Measurements from ENCODE around the gene PTPRR. TPM values are rescaled to one million over a fixed set of nuclear protein-coding genes. Genes with fewer than 3 reads are reported as not detected.

Gene PTPRR
- total RNA-seq, 1 experiment from 2014 or later: 0.46 TPM

DNA sequence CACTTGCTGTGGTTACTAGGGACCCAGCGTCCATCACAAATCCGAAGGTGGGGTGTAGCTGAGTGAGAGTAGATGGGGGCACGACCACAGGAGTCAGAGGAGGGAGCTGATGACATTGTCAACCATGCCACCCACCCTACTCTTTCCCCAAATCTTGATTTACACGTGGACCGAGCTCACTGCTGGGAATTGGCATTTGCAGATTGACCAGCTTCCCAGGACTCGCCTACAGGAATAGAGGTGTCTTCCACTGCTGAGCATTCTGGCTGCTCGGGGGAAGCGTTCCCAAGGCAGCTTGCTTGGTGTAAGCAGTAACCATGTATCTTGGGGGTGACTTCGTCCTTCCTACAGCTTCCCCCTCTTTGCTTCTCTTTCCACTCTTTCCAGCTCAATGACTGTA, 353 bp upstream of the PTPRR start:
- peak; percentile 20 for ATAC-seq
- H3K36me3 Mint-ChIP-seq: no peaks in the 10 kb centered on the region
- H3K4me3 Mint-ChIP-seq: peak overlapping the region; percentile 59
- H3K27ac Mint-ChIP-seq: no peak overlapping the region
- no peaks in the 10 kb centered on the region for H3K9me3 Mint-ChIP-seq
- TF ChIP-seq NR2C2 (CRISPR knock-in tag; IDR thresholded peaks at IDR 0.05): no peak
- TF ChIP-seq ZBTB21 (CRISPR knock-in tag; IDR thresholded peaks at IDR 0.05; ENCODE audit: borderline replicate concordance): no peak
- TF ChIP-seq ETV6 (CRISPR knock-in tag; IDR thresholded peaks at IDR 0.05): no peak
- ChIA-PET CTCF (interaction anchor here (0.7 kb wide), 1 partner anchor 94 kb away, joined by 3 read pairs; no protein-coding TSS in a partner anchor), POLR2A (no interaction called here)
- H3K4me1 Mint-ChIP-seq: peaks cover 13% of the 10 kb centered on the region
- DNase-seq (ENCODE audit: low spot score): peak; percentile 14
- H3K27me3 Mint-ChIP-seq (ENCODE audit: low read depth): peaks cover 33% of the 10 kb centered on the region

DNA sequence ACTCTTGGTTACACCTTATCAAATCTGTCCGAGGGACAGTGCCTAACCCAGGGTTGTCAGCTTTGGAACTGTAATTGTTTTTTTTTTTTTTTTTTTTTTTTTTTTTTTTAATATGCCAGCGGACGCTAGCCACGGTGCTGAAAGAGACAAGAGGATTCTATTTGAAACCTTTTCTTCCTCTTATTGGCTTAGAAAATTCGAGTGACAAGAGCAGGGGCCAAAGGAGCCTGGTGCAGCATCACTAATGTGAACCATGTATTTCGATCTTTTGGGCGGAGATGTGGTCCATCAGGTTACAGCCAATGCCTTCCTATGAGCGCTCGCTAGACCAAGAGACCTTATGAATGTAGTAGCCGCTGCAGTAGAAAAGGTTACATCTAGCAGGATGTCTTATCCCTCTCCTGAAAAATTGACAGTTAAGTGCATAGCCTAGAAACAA, 922 bp downstream of the PTPRR start:
- ChIA-PET POLR2A (interaction anchor here (0.6 kb wide), 1 partner anchor 74 kb away, joined by 3 read pairs; no protein-coding TSS in a partner anchor), CTCF (interaction anchor here (0.6 to 0.8 kb wide), 2 partner anchors 186 to 450 kb away, joined by 3 to 5 read pairs; no protein-coding TSS in a partner anchor)
- Mint-ChIP-seq H3K36me3 (no peaks in the 10 kb centered on the region), H3K27me3 (ENCODE audit: low read depth) (peaks cover 37% of the 10 kb centered on the region), H3K27ac (no peak overlapping the region), H3K4me1 (peaks cover 13% of the 10 kb centered on the region), H3K9me3 (no peaks in the 10 kb centered on the region), H3K4me3 (peak overlapping the region; percentile 80)
- DNase-seq (ENCODE audit: low spot score) (peak; percentile 22), ATAC-seq (peak; percentile 66)
- TF ChIP-seq, protein P1, sequence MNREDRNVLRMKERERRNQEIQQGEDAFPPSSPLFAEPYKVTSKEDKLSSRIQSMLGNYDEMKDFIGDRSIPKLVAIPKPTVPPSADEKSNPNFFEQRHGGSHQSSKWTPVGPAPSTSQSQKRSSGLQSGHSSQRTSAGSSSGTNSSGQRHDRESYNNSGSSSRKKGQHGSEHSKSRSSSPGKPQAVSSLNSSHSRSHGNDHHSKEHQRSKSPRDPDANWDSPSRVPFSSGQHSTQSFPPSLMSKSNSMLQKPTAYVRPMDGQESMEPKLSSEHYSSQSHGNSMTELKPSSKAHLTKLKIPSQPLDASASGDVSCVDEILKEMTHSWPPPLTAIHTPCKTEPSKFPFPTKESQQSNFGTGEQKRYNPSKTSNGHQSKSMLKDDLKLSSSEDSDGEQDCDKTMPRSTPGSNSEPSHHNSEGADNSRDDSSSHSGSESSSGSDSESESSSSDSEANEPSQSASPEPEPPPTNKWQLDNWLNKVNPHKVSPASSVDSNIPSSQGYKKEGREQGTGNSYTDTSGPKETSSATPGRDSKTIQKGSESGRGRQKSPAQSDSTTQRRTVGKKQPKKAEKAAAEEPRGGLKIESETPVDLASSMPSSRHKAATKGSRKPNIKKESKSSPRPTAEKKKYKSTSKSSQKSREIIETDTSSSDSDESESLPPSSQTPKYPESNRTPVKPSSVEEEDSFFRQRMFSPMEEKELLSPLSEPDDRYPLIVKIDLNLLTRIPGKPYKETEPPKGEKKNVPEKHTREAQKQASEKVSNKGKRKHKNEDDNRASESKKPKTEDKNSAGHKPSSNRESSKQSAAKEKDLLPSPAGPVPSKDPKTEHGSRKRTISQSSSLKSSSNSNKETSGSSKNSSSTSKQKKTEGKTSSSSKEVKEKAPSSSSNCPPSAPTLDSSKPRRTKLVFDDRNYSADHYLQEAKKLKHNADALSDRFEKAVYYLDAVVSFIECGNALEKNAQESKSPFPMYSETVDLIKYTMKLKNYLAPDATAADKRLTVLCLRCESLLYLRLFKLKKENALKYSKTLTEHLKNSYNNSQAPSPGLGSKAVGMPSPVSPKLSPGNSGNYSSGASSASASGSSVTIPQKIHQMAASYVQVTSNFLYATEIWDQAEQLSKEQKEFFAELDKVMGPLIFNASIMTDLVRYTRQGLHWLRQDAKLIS (CRISPR knock-in tag; IDR thresholded peaks at IDR 0.05; ENCODE audit: borderline replicate concordance): no peak
- TF ChIP-seq NFYB (CRISPR knock-in tag; conservative IDR thresholded peaks at IDR 0.05; ENCODE audit: low read depth): no peak
- TF ChIP-seq, protein P2, sequence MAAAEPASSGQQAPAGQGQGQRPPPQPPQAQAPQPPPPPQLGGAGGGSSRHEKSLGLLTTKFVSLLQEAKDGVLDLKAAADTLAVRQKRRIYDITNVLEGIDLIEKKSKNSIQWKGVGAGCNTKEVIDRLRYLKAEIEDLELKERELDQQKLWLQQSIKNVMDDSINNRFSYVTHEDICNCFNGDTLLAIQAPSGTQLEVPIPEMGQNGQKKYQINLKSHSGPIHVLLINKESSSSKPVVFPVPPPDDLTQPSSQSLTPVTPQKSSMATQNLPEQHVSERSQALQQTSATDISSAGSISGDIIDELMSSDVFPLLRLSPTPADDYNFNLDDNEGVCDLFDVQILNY (CRISPR knock-in tag; IDR thresholded peaks at IDR 0.05): no peak
- no peak for TF ChIP-seq GRHL2 (CRISPR knock-in tag; IDR thresholded peaks at IDR 0.05; ENCODE audit: insufficient replicate concordance, severe bottlenecking)
- TF ChIP-seq ESRRA (CRISPR knock-in tag; IDR thresholded peaks at IDR 0.05; ENCODE audit: borderline replicate concordance): no peak
- no peak for TF ChIP-seq GABPB1 (CRISPR knock-in tag; IDR thresholded peaks at IDR 0.05)
- TF ChIP-seq ZNF219 (CRISPR knock-in tag; IDR thresholded peaks at IDR 0.05; ENCODE audit: borderline replicate concordance): no peak
- TF ChIP-seq FOXP1 (CRISPR knock-in tag; IDR thresholded peaks at IDR 0.05; ENCODE audit: borderline replicate concordance): no peak
- TF ChIP-seq, protein P3, sequence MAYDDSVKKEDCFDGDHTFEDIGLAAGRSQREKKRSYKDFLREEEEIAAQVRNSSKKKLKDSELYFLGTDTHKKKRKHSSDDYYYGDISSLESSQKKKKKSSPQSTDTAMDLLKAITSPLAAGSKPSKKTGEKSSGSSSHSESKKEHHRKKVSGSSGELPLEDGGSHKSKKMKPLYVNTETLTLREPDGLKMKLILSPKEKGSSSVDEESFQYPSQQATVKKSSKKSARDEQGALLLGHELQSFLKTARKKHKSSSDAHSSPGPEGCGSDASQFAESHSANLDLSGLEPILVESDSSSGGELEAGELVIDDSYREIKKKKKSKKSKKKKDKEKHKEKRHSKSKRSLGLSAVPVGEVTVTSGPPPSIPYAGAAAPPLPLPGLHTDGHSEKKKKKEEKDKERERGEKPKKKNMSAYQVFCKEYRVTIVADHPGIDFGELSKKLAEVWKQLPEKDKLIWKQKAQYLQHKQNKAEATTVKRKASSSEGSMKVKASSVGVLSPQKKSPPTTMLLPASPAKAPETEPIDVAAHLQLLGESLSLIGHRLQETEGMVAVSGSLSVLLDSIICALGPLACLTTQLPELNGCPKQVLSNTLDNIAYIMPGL (CRISPR knock-in tag; IDR thresholded peaks at IDR 0.05): no peak
- TF ChIP-seq, protein P4, sequence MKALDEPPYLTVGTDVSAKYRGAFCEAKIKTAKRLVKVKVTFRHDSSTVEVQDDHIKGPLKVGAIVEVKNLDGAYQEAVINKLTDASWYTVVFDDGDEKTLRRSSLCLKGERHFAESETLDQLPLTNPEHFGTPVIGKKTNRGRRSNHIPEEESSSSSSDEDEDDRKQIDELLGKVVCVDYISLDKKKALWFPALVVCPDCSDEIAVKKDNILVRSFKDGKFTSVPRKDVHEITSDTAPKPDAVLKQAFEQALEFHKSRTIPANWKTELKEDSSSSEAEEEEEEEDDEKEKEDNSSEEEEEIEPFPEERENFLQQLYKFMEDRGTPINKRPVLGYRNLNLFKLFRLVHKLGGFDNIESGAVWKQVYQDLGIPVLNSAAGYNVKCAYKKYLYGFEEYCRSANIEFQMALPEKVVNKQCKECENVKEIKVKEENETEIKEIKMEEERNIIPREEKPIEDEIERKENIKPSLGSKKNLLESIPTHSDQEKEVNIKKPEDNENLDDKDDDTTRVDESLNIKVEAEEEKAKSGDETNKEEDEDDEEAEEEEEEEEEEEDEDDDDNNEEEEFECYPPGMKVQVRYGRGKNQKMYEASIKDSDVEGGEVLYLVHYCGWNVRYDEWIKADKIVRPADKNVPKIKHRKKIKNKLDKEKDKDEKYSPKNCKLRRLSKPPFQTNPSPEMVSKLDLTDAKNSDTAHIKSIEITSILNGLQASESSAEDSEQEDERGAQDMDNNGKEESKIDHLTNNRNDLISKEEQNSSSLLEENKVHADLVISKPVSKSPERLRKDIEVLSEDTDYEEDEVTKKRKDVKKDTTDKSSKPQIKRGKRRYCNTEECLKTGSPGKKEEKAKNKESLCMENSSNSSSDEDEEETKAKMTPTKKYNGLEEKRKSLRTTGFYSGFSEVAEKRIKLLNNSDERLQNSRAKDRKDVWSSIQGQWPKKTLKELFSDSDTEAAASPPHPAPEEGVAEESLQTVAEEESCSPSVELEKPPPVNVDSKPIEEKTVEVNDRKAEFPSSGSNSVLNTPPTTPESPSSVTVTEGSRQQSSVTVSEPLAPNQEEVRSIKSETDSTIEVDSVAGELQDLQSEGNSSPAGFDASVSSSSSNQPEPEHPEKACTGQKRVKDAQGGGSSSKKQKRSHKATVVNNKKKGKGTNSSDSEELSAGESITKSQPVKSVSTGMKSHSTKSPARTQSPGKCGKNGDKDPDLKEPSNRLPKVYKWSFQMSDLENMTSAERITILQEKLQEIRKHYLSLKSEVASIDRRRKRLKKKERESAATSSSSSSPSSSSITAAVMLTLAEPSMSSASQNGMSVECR (CRISPR knock-in tag; IDR thresholded peaks at IDR 0.05; ENCODE audit: borderline replicate concordance): no peak
- no peak for TF ChIP-seq ZNF317 (CRISPR knock-in tag; IDR thresholded peaks at IDR 0.05; ENCODE audit: borderline replicate concordance, low read depth)
- no peak for TF ChIP-seq RELA (CRISPR knock-in tag; IDR thresholded peaks at IDR 0.05; ENCODE audit: borderline replicate concordance)

Measured in WTC11 (cell line).